SIG-M5 treated with dmso at 0.1 percent for 504 hours (cell line): ENCODE data around the gene BAG3.
"Not testable (repeated sequence)": the region's sequence is repeated elsewhere in the genome, so short reads cannot be mapped to it uniquely, and the experiment has no call there.

ENCODE experiments used
- DNase-seq: peaks from one replicate; lab custom pipeline; 2025; ENCODE audit not compliant: unreplicated experiment; lab: John Stamatoyannopoulos, UW

The BAG3 gene

DNA sequence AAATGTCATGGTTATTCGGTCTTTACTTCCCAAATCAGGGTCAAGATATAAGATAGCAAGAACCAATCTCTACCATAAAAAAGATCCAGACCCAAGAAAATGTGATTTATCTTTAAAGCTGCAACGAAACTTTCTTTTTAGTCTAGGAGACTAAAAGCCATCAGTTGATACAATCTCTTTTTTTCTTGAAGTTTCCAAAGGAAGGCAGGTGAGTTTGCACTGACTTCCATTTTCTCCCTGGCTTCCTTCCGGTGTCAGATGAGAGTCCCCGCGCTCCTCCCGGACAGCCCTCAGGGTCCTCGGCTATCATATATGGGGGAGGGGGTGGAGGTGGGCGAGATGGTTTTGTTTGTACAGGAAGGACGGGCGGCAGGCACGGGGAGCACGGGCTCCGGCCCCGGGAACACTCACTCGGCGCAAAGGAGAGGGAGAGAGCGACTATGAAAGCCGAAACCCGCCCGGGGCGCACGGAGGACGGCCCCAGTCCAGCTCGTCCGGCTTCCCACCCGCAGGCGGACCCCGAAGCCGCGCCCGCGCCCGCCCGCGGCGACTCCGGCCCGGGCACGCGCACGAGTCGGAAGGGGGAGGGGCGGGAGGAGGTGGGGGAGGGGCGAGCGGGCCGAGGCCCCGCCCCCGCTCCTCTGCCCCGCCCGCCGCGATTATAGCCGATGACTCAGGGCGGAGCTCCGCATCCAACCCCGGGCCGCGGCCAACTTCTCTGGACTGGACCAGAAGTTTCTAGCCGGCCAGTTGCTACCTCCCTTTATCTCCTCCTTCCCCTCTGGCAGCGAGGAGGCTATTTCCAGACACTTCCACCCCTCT is at the start of gene BAG3:
TSS of gene BAG3 (plus strand) at position 689 of the 822 bp plus-strand sequence. CDS start 296 bp downstream, outside the sequence.
- DNase-seq, result peak; percentile 71

DNA sequence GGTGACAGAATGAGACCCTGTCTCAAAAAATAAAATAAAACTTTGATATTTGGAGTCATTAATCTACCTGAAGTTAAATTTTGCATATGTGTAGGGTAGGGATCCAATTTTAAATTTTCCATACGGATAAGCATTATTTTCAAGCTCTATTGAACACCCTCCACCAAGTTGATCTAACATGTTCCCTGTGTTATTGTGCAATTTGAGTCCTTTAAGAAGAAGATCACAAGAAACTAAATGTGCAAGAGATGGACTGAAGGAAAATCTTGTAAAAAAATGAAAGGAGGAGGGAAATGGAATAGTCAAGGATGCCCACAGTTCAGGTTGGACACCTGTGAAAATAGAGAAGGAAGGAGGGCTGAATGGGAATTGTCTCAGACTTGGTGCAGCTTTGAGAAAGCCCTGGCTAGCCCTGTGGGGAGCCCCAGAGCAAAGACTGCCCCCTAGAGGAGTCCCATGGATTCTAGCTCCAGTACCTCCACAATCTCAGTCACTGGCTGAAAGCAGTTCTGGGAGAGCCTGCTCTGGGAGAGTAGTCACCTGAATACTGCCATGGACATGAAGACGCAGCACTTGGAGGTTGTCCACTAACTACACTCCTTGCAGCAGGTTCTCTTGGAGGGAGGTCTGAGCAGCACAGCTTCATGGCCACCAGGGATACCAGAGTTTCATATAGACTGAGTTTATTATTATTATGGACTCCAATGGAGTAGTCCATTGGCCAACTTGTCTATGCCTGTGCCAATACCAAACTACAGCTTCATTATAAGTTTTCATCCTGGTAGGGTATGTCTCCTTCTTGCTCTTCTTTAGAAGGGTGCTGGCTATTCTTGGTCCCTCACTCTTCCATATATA is 48.7 kb upstream of the BAG3 start:
- DNase-seq, result peak; percentile 15

DNA sequence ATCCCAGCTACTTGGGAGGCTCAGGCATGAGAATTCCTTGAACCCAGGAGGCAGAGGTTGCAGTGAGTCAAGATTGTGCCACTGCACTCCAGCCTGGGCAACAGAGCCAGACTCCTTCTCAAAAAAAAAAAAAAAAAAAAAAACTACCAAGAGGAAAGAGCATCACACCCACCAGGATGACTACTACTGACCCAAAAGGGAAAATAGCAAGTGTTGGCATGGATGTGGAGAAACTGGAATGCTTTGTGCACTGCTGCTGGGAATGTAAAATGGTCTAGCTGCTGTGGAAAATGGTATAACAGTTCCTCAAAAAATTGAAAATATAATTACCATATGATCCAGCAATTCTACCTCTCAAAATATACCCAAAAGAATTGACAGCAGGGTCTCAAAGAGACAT is 46.7 kb upstream of the BAG3 start:
- no peak for DNase-seq

DNA sequence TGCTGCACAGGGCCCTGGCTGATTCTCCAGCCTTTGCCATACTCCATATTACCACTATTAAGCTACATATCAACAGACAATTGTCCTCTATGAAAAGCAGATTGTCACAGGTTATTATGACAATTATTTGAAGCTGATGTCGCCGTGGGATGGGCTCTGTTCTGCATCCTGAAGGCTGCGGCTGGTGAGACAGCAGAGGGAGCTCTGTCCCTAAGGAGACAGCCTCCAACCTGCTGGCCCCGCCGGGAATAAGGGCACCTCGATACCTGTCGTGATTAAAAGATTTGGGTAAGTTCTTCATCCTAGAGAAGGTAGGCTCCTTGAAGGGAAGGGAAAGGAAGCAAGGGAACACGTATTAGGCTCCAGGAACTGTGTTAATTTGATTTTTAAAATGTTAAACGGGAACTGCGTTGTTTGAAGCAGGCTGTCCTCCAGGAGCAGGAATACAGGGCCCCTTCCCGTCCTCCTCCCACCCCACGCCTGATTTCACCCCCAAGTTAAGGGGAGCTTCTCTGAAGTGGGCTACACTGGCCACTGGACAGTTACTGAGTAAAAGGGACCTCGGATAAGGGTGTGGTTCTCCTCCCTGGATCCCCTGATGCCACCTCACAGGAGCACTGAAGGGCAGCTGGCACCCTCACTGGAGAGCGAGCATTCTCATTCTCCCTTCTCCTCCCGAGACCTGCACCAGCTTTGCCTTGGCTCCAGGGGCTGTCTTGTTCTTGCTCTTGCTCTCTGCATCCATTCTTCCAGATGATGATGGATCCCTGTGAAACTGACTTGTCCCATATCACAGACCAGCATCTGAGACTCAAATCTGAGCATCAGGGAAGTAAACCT is 42.6 kb upstream of the BAG3 start:
- peak; percentile 27 for DNase-seq

DNA sequence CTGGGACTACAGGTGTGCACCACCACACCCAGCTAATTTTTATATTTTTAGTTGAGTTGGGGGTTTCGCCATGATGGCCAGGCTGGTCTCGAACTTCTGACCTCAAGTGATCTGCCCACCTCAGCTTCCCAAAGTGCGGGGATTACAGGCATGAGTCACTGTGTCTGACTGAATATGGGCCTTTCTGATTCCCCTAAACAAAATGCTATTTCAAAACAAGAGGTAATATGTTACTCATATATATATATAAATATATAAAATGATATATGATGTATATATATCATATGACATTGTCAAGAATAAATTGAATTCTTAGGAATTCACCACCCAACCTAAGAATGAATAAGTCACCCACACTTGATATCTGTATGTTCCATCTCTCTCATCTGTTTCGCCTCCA is 41.7 kb upstream of the BAG3 start:
- no peak for DNase-seq

DNA sequence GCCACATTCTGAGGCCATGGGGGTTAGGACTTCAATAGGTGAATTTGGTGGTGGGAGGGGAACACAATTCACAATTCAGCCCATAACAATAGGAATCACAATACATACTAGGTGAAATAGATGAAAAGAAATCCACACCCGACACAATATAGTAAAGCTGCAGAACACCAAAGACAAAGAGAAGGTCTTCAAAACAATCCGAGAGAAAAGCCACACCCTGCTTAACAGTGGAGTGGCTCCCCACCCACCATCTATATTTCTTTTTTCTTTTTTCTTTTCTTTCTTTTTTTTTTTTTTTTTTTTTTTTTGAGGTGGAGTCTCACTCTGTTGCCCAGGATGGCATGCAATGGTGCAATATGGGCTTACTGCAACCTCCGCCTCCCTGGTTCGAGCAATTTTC is 39.7 kb upstream of the BAG3 start:
- no peak for DNase-seq

DNA sequence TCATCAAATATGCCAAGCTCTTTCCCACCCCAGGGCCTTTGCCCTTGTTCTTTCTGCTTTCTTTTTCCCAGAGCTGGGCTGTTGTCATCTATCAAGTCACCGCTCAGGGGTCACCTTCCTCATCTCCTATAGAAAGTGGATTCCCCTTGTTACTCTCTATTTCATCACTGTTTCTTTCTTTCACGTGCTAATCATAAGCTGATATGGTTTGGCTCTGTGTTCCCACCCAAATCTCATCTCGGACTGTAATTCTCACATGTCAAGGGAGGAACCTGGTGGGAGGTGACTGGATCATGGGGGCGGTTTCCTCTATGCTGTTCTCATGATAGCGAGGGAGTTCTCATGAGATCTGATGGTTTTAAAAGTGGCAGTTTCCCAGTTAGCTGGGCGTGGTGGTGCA is 37.4 kb upstream of the BAG3 start:
- DNase-seq, result no peak

DNA sequence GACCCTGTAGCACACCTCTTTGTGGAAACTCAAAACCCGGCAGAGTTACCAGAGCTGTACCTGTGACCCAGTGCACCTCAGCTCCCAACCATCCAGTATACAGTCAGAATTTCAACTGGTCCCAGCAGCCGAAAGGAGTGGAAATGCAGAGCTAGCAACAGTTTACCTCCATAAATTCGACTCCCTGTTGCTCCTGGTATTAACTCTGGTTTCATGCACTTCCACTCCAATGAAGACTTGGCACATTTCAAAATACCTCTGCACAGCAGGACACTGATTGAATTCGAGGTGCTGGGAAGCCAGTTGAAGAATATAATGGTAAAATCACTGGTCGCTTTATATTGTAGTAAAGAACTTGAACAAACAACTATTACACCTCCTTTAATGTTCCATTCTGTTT is 36.5 kb upstream of the BAG3 start:
- DNase-seq, result no peak

DNA sequence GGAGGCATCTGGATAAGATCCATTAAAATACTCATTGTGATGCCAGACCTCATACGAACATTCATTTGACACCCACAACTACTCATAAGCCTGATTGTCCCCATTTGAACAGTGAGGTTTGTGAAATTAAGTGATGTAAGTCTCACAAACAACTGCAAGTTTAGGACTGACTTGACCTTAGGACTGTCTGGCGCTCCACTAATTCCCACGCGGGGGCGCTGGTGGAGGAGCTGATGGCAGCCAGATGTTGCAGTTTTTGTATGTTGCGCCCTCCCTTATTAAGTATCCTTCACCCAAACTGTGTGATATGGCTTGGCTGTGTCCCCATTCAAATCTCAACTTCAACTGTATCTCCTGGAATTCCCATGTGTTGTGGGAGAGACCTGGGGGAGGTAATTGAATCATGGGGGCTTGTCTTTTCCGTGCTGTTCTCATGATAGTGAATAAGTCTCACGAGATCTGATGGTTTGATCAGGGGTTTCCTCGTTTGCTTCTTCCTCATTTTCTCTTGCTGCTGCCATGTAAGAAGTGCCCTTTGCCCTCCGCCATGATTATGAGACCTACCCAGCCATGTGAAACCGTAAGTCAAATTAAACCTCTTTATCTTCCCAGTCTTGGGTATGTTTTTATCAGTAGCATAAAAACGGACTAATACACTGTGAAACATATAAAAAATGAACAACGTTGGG is 34.2 kb upstream of the BAG3 start:
- no peak for DNase-seq

DNA sequence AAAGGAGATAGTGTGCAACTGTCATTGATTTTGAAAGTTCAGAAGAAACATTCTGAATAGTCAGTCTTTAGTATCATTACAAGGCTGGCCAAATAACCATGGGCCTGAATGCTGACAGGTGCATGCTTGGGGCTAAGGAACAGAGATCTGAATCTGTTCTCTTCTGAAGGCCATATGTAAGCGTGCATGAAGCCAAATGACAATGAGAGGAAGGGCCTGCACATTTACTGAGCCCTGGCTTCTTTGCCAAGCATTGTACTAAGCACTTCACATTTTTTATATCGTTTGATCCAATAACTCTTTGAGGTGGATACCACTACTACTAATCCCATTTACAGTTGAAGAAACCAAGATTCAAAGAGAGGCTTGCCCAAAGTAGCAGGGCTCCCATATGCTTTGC is 32.0 kb upstream of the BAG3 start:
- no peak for DNase-seq

DNA sequence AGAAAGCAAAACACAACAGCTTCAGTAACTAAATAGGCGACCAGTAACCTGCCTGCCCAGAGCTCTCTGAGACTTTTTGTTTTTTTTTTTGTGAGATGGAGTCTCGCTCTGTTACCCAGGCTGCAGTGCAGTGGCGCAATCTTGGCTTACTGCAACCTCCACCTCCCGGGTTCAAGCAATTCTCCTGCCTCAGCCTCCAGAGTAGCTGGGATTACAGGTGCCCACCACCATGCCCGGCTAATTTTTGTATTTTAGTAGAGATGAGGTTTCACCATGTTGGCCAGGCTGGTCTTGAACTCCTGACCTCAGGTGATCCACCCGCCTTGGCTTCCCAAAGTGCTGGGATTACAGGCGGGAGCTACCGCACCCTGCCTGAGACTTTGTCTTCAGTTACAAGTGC is 31.4 kb upstream of the BAG3 start:
- DNase-seq, result not testable (repeated sequence)

DNA sequence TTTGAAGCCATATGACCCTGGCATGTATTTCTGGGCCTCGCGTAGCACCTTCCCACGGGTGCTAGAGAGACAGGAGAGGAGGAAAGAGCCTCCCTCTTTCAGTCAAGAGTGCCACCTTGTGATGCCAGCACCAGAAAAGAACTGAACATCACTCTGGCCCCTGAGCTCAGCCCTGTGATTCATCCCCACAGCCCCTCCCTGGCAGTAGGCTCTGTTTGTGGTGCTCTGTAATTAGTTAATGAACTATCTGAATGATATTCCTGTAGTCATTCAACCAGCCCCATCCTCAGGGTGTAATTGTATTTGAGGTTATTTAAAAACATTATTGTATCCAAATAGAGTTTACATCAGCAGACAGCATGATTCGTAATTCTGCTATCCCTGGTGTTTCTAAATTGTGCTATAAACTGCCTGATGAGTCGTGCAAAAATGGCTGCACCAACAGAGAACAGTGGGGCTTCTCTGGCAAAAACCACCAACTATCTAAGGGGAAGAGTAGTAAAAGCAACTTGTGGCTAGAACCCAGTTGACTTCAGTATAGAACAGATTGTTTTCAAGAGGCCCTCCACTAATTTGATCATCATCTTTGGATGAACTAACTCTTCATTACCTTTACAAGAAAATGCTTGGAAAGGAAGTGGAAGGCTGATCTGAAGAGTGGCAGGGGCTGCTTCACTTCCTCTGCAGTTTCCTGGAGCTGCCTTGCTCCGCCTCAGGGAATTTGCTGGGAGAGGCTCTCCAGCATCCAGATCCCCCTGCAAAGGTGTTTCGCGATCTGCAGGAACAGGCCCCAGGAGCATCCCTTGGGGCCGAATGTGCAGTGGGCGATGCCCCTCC is 30.7 kb upstream of the BAG3 start:
- DNase-seq, result no peak

DNA sequence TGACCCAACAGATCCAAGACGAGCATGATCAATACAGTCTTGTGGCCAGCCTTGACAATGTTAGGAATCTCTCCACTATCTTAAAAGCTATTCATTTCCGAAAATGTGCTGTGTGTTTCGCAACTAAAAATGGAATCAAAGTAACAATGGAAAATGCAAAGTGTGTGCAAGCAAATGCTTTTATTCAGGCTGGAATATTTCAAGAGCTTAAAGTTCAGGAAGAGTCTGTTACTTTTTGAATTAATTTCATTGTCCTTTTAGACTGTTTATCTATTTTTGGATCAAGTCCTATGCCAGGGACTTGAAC is 30.1 kb upstream of the BAG3 start:
- no peak for DNase-seq

DNA sequence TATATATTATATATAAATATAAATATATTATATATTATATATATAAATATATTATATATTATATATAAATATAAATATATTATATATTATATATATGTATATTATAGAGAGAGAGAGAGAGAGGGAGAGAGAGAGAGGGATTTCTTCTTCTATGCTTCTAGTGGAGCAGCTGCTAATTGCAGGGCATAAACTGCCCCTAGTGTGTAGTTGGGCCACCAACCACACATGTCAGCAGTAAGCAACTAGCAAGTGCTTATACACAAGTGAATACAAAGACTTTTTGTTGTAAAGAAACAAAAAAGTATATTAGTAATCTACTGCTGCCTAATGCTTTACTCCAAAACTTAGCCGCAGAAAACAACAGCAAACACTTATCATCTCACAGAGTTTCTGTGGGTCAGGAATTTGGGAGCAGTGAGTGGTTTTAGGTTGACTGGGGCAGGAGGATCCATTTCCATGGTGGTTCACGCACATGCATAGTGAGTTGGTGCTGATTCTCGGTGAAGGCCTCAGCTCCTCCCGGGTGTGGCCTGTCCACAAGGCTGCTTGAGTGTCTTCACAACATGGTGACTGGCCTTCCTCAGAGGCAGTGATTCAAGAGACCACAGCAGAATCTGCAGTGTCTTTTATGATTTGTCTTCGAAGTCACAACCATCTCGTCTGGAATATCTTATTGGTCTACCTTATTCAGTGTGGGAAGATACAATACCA is 25.5 kb upstream of the BAG3 start:
- no peak for DNase-seq

DNA sequence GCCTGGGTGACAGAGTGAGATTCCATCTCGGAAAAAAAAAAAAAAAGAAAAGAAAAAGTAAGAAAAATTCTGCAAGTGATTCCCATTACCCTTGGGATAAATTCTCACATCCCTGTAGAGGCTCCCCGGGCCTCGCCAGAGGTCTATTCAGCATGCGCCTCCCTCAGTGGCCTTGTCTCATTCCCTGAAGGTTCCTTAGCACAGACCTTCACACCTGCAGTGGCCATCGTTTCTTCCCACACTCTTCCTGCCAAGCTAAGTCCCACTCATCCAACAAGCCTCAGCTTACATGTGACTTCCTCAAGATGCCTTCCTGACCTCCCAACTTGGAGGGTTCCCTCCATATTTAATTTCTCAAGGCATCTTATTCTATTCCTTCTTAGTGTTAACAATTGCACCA is 20.9 kb upstream of the BAG3 start:
- DNase-seq, result no peak

DNA sequence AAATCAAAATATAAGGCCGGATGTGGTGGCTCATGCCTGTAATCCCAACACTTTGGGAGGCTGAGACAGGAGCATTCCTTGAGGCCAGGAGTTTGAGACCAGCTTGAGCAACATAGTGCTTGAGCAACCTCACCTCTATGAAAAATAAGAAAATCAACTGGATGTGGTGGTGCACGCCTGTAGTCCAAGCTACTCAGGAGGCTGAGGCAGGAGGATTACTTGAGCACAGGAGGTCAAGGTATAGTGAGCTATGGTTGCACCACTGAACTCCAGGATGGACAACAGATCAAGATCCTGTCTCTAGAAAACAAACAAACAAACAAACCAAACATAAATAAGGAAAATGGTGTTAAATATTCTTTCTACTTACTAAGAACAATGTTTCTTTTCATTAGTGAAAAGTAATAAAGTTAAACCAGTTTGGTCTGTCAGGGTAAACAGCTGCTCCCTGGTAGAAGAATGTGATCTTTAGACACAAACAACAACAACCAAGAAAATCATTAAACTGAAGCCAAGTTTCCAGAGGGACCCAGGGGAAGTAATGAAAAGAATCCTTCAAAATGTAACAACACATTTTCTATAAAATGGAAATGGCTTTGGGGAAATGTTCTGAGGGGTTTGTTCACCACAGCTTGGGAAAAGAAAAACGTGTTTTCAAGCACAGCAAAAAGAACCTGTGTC is 17.5 kb upstream of the BAG3 start:
- no peak for DNase-seq

DNA sequence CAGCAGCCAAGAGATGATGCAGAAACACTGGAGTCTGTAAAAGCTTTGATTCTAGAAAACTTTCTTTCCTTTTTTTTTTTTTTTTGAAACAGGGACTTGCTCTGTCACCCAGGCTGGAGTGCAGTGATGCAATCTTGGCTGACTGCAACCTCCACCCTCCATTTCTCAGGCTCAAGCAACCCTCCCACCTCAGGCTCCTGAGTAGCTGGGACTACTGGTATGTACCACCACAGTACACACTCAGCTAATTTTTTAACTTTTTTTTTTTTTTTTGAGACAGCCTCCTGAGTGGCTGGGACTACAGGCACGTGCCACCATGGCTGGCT is 17.0 kb upstream of the BAG3 start:
- no peak for DNase-seq

DNA sequence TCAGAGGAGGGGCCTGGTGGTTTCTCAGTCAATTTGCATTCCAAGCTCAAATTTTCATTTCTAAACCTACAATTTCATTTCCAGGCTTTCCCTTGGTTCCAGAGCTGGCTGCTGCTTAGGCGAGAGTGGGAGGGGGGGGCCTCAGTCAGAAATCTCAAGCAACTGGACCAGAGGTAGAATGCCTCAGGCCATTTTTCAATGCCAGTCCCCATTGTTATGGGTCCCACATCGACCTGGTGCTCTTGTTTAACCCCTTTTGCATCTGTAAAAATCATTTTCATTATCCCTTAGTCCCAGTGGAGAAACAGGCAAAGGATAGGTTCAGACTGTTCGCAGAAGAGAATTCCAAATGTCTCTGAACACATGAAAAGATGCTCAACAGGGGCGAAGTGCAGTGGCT is 13.5 kb upstream of the BAG3 start:
- no peak for DNase-seq

DNA sequence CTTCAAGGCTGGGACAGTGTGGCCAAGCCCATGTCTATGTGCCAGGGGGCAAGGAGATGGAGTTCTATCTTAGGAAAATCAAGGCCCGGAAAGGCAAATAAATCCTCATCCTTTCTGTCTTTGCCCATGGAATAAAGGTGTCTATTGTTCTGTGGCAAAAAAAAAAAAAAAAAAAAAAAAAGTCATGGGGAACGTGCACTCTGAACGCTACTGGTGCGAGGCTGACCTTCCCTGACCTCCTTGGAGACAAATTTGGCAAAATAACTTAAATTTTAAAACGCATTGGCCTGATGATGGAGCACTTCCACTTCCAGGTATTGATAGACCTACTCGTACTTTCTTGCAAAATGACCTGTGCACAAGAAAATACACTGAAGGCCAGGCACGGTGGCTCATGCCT is 12.2 kb upstream of the BAG3 start:
- no peak for DNase-seq
